H9 (cell line): ENCODE measurements around the gene GJB4. TPM values are rescaled to one million over a fixed set of nuclear protein-coding genes. Genes with fewer than 3 reads are reported as not detected.

Source experiments
- DNase-seq: peaks from one replicate; pipeline ENCODE4 v3.0.0-alpha.2; 2017
- H2AFZ ChIP-seq: one replicate; pipeline ENCODE4 v1.6.1; 2013; ENCODE audit warnings: mild to moderate bottlenecking, low read length, control low read depth, moderate library complexity
- H2AK5ac ChIP-seq: 2 replicates; pipeline ENCODE4 v1.6.1; 2013; ENCODE audit warnings: low read length, control low read depth, mixed read lengths; ENCODE audit not compliant: insufficient read length
- H2BK120ac ChIP-seq: one replicate; pipeline ENCODE4 v1.6.1; 2013; ENCODE audit warnings: low read depth, mild to moderate bottlenecking, low read length, control low read depth, inconsistent platforms; ENCODE audit not compliant: poor library complexity, severe bottlenecking
- H2BK12ac ChIP-seq: 2 replicates; pipeline ENCODE4 v1.6.1; 2013; ENCODE audit warnings: low read length, control low read depth, mixed read lengths, low read depth; ENCODE audit not compliant: insufficient read length
- H2BK15ac ChIP-seq: 2 replicates; pipeline ENCODE4 v1.6.1; 2013; ENCODE audit warnings: low read depth, low read length, control low read depth
- H2BK20ac ChIP-seq: one replicate; pipeline ENCODE4 v1.6.1; 2013; ENCODE audit warnings: low read depth, mild to moderate bottlenecking, low read length, control low read depth, inconsistent platforms; ENCODE audit not compliant: poor library complexity, severe bottlenecking
- H2BK5ac ChIP-seq: 2 replicates; pipeline ENCODE4 v1.6.1; 2013; ENCODE audit warnings: low read length, control low read depth, mixed read lengths; ENCODE audit not compliant: insufficient read length
- H3K14ac ChIP-seq: 2 replicates; pipeline ENCODE4 v1.6.1; 2013; ENCODE audit warnings: low read length, control low read depth; ENCODE audit not compliant: insufficient read depth
- H3K18ac ChIP-seq: 2 replicates; pipeline ENCODE4 v1.6.1; 2013; ENCODE audit warnings: low read depth, mild to moderate bottlenecking, mixed read lengths, low read length, control low read depth; ENCODE audit not compliant: insufficient read length
- H3K23ac ChIP-seq: 2 replicates; pipeline ENCODE4 v1.6.1; 2013; ENCODE audit warnings: low read length, control low read depth, mixed read lengths, low read depth; ENCODE audit not compliant: insufficient read length
- H3K23me2 ChIP-seq: 2 replicates; pipeline ENCODE4 v1.6.1; 2013; ENCODE audit warnings: low read depth, mild to moderate bottlenecking, mixed read lengths, low read length, control low read depth; ENCODE audit not compliant: insufficient read length, poor library complexity, severe bottlenecking
- H3K27ac ChIP-seq: 2 replicates; pipeline ENCODE4 v1.5.1; 2013; ENCODE audit warnings: low read length, control low read depth, mixed read lengths, low read depth; ENCODE audit not compliant: insufficient read length
- H3K27me3 ChIP-seq: 2 replicates; pipeline ENCODE4 v1.6.1; 2013; ENCODE audit warnings: low read length, control low read depth, inconsistent platforms; ENCODE audit not compliant: insufficient read depth
- H3K4ac ChIP-seq: 2 replicates; pipeline ENCODE4 v1.6.1; 2013; ENCODE audit warnings: low read depth, mild to moderate bottlenecking, control low read depth, inconsistent platforms, low read length, moderate library complexity
- H3K4me1 ChIP-seq: 2 replicates; pipeline ENCODE4 v1.6.1; 2013; ENCODE audit warnings: low read length, control low read depth, inconsistent platforms; ENCODE audit not compliant: insufficient read depth
- H3K4me2 ChIP-seq: 2 replicates; pipeline ENCODE4 v1.6.1; 2013; ENCODE audit warnings: low read length, control low read depth, mixed read lengths; ENCODE audit not compliant: insufficient read length, insufficient read depth
- H3K56ac ChIP-seq: 2 replicates; pipeline ENCODE4 v1.6.1; 2013; ENCODE audit warnings: low read depth, mild to moderate bottlenecking, mixed read lengths, low read length, control low read depth; ENCODE audit not compliant: insufficient read length
- H3K79me1 ChIP-seq: 2 replicates; pipeline ENCODE4 v1.6.1; 2013; ENCODE audit warnings: low read depth, mild to moderate bottlenecking, moderate library complexity, low read length, control low read depth, inconsistent platforms; ENCODE audit not compliant: insufficient read depth, poor library complexity, severe bottlenecking
- H3K79me2 ChIP-seq: 2 replicates; pipeline ENCODE4 v1.6.1; 2013; ENCODE audit warnings: low read length, control low read depth, inconsistent platforms; ENCODE audit not compliant: insufficient read depth
- H3K9ac ChIP-seq: 2 replicates; pipeline ENCODE4 v1.6.1; 2013; ENCODE audit warnings: low read length, control low read depth, mixed read lengths; ENCODE audit not compliant: insufficient read length; ENCODE audit errors: extremely low read depth
- H3K9me3 ChIP-seq: one replicate; pipeline ENCODE4 v1.6.1; 2013; ENCODE audit warnings: low read depth, low read length, inconsistent platforms; ENCODE audit not compliant: control insufficient read depth
- H3T11ph ChIP-seq: one replicate; pipeline ENCODE4 v1.6.1; 2013; ENCODE audit warnings: mild to moderate bottlenecking, low read length, control low read depth, inconsistent platforms
- H4K20me1 ChIP-seq: one replicate; pipeline ENCODE4 v1.6.1; 2013; ENCODE audit not compliant: control insufficient read depth, insufficient read length, insufficient read depth
- H4K5ac ChIP-seq: 2 replicates; pipeline ENCODE4 v1.6.1; 2013; ENCODE audit warnings: low read depth, mild to moderate bottlenecking, mixed read lengths, low read length, control low read depth; ENCODE audit not compliant: insufficient read length
- H4K8ac ChIP-seq: replicated peaks from 2 replicates; pipeline ENCODE4 v1.6.1; 2013; ENCODE audit warnings: low read length, control low read depth, mixed read lengths, low read depth; ENCODE audit not compliant: insufficient read length
- H4K91ac ChIP-seq: 2 replicates; pipeline ENCODE4 v1.6.1; 2013; ENCODE audit warnings: low read depth, mild to moderate bottlenecking, moderate library complexity, mixed read lengths, low read length, control low read depth; ENCODE audit not compliant: insufficient read length
- H3K27ac Mint-ChIP-seq, 3 experiments: 2 replicates in 2 of 3; 3 replicates in 1 of 3; pipeline ENCODE4 v1.8.0; 2020 to 2021; ENCODE audit warnings: mixed read lengths in 3 of 3, mild to moderate bottlenecking in 1 of 3, moderate library complexity in 1 of 3
- H3K27me3 Mint-ChIP-seq: 2 replicates; pipeline ENCODE4 v1.8.0; 2021; ENCODE audit warnings: low read depth, mild to moderate bottlenecking, moderate library complexity, mixed read lengths
- H3K36me3 Mint-ChIP-seq, 3 experiments: 2 replicates in 2 of 3; 3 replicates in 1 of 3; pipeline ENCODE4 v1.8.0; 2020 to 2021; ENCODE audit warnings: low read depth in 3 of 3, mixed read lengths in 3 of 3; ENCODE audit not compliant: insufficient read depth in 1 of 3
- H3K4me1 Mint-ChIP-seq, 2 experiments: 2 replicates each; pipeline ENCODE4 v1.8.0; 2020; ENCODE audit warnings: mixed read lengths in 2 of 2
- H3K4me3 Mint-ChIP-seq, 2 experiments: 2 replicates in 1 of 2; 3 replicates in 1 of 2; pipeline ENCODE4 v1.8.0; 2020 to 2021; ENCODE audit warnings: mild to moderate bottlenecking in 2 of 2, mixed read lengths in 2 of 2, moderate library complexity in 1 of 2
- H3K9me3 Mint-ChIP-seq, 2 experiments: 2 replicates in 1 of 2; 3 replicates in 1 of 2; pipeline ENCODE4 v1.8.0; 2020; ENCODE audit warnings: mild to moderate bottlenecking in 2 of 2, mixed read lengths in 2 of 2, moderate library complexity in 1 of 2
- WGBS: extraction: QIAGEN DNeasy Blood & Tissue Kit; methylation state at CpG from one replicate; pipeline ENCODE4 v1.1.7; 2013; ENCODE audit warnings: missing lambda C conversion rate, low lambda C conversion rate, mixed read lengths; ENCODE audit not compliant: insufficient read length; ENCODE audit errors: extremely low coverage; 5-methylcytosine and 5-hydroxymethylcytosine counted together
- total RNA-seq: library from RNA; stranded (reverse); gene quantifications from 2 replicates; pipeline ENCODE4 v1.2.1, GENCODE V29; 2021
- TF ChIP-seq, protein P1 (sequence below): fragments of 200-600 bp; sonication (generic); conservative IDR thresholded peaks from 3 replicates; pipeline ENCODE4 v1.8.0; 2021; ENCODE audit warnings: antibody characterized with exemption, mild to moderate bottlenecking

Gene GJB4
- total RNA-seq, 1 experiment from 2014 or later = not detected

DNA sequence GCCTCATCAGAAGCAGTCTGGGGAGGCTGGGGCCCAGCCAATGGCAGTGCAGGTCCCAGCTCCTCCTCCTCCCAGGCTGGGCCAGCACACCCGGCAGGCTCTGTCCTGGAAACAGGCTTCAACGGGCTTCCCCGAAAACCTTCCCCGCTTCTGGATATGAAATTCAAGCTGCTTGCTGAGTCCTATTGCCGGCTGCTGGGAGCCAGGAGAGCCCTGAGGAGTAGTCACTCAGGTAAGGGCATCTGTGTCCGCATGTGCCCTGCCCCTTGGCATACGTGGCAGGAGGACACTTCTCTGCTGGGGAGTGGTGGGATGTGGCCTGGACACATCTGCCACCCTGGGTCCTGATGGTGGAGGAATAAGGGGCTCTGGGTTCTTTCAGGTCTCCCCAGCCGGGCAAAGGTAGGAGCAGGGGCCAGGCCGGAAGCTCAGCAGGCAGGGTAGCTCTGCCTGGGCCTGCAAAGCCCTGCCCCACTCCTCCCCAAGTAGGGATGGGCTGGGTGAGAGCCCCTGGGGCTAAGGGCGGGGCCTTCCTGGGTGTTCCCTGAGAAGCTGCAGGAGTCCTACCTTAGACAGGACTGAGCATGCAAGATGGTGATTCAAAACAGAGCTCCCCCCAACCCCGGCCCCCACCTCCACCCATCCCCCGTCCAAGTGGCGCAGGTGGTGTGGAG lies 4.4 kb upstream of the GJB4 start, which contains the start of gene GJB5:
GJB5 (plus strand) TSS at position 84 of the 674 bp plus-strand sequence. CDS start 2,284 bp downstream, outside the sequence.
- WGBS = no CpG with 5 or more reads among the region's 13 CpGs
- Histone ChIP-seq H3K9me3 (no peaks in the 10 kb centered on the region), H3T11ph (no peak within 1 kb of the TSS), H3K79me1 (no peaks in the 10 kb centered on the region), H3K4ac (no peak within 1 kb of the TSS), H3K27me3 (no peaks in the 10 kb centered on the region), H3K9ac (no peak within 1 kb of the TSS), H2BK20ac (no peak within 1 kb of the TSS), H3K14ac (no peak within 1 kb of the TSS), H4K5ac (no peak within 1 kb of the TSS), H4K20me1 (no peaks in the 10 kb centered on the region), H2BK15ac (no peak within 1 kb of the TSS), H3K23ac (no peak within 1 kb of the TSS), H2BK120ac (no peak within 1 kb of the TSS), H3K4me1 (no peaks in the 10 kb centered on the region; the same call in 1 of the 2 replicates), H3K27ac (no peak within 1 kb of the TSS), H3K23me2 (no peaks in the 10 kb centered on the region), H3K18ac (peak within 1 kb of the TSS; percentile 33), H3K4me2 (no peak within 1 kb of the TSS), H2BK5ac (no peak within 1 kb of the TSS), H3K56ac (no peak within 1 kb of the TSS), H2AFZ (no peak within 1 kb of the TSS), H3K79me2 (no peaks in the 10 kb centered on the region), H4K8ac (no peak within 1 kb of the TSS), H2AK5ac (no peak within 1 kb of the TSS), H4K91ac (no peak within 1 kb of the TSS), H2BK12ac (no peak within 1 kb of the TSS)
- H3K36me3 Mint-ChIP-seq = no peaks in the 10 kb centered on the region
- H3K27ac Mint-ChIP-seq = peak within 1 kb of the TSS in 1 of 3 experiments; percentile 34; a peak in 1 of 7 replicates
- no peaks in the 10 kb centered on the region for H3K9me3 Mint-ChIP-seq
- no peak within 1 kb of the TSS for H3K4me3 Mint-ChIP-seq
- peaks cover 8% of the 10 kb centered on the region for H3K27me3 Mint-ChIP-seq
- DNase-seq = peak; percentile 42
- H3K4me1 Mint-ChIP-seq = peaks cover 16% of the 10 kb centered on the region in 2 experiments
- TF ChIP-seq, protein P1, sequence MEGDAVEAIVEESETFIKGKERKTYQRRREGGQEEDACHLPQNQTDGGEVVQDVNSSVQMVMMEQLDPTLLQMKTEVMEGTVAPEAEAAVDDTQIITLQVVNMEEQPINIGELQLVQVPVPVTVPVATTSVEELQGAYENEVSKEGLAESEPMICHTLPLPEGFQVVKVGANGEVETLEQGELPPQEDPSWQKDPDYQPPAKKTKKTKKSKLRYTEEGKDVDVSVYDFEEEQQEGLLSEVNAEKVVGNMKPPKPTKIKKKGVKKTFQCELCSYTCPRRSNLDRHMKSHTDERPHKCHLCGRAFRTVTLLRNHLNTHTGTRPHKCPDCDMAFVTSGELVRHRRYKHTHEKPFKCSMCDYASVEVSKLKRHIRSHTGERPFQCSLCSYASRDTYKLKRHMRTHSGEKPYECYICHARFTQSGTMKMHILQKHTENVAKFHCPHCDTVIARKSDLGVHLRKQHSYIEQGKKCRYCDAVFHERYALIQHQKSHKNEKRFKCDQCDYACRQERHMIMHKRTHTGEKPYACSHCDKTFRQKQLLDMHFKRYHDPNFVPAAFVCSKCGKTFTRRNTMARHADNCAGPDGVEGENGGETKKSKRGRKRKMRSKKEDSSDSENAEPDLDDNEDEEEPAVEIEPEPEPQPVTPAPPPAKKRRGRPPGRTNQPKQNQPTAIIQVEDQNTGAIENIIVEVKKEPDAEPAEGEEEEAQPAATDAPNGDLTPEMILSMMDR = no peak
